ENCODE results near the gene DACH1.

The DACH1 gene

DNA sequence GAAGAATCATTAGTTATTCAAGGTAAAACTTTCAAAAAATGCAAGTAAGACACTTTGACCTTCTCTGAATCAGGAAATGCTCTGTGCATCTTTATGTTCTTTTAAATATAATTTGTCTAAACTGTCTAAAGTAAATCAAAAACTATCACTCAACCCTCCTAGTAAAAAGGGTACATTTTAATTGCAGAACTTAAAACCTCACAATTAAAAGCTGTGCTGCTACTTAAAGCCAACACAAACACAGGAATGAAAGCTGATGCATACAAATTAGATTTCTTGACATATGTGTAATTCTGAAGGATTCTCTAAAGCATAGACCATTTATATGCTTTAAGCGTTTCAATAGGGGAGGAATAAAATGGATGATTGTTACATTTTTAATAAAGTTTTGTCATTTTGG, 58.3 kb downstream of the DACH1 start:
- Histone ChIP-seq H3K4me1 (ENCODE audit: low read length) (no peaks in the 10 kb centered on the region), H3K27ac (ENCODE audit: low read length) (no peak overlapping the region), H2AFZ (ENCODE audit: low read depth, low read length) (no peak overlapping the region), H4K20me1 (ENCODE audit: insufficient read depth, low read length) (no peaks in the 10 kb centered on the region), H3K27me3 (ENCODE audit: low read depth, low read length) (no peaks in the 10 kb centered on the region), H3K36me3 (replicated peaks; ENCODE audit: low read depth, low read length) (no peaks in the 10 kb centered on the region), H3K4me2 (ENCODE audit: low read length) (no peak overlapping the region), H3K9ac (ENCODE audit: low read length) (no peak overlapping the region), H3K79me2 (ENCODE audit: low read length) (no peaks in the 10 kb centered on the region), H3K4me3 (ENCODE audit: low read length) (no peak overlapping the region), H3K9me3 (ENCODE audit: insufficient read depth, low read length) (no peaks in the 10 kb centered on the region)
- TF ChIP-seq CTCF (IDR thresholded peaks at IDR 0.05; ENCODE audit: low read depth, low read length), result no peak
- TF ChIP-seq EZH2phosphoT487 (IDR thresholded peaks at IDR 0.05; ENCODE audit: low read depth), result no peak

- TF ChIP-seq EZH2phosphoT487 (IDR thresholded peaks at IDR 0.05; ENCODE audit: low read depth) (no peak), CTCF (IDR thresholded peaks at IDR 0.05; ENCODE audit: low read depth, low read length) (no peak)
- Histone ChIP-seq H3K79me2 (ENCODE audit: low read length) (no peaks in the 10 kb centered on the region), H3K4me2 (ENCODE audit: low read length) (no peak overlapping the region), H3K36me3 (replicated peaks; ENCODE audit: low read depth, low read length) (no peaks in the 10 kb centered on the region), H3K4me1 (ENCODE audit: low read length) (no peaks in the 10 kb centered on the region), H2AFZ (ENCODE audit: low read depth, low read length) (no peak overlapping the region), H3K4me3 (ENCODE audit: low read length) (no peak overlapping the region), H3K27ac (ENCODE audit: low read length) (no peak overlapping the region), H4K20me1 (ENCODE audit: insufficient read depth, low read length) (no peaks in the 10 kb centered on the region), H3K9ac (ENCODE audit: low read length) (no peak overlapping the region), H3K9me3 (ENCODE audit: insufficient read depth, low read length) (no peaks in the 10 kb centered on the region), H3K27me3 (ENCODE audit: low read depth, low read length) (no peaks in the 10 kb centered on the region)
Observed at GRCh38 chr13:71806886-71807285, 60.1 kb downstream of the DACH1 start.

DNA sequence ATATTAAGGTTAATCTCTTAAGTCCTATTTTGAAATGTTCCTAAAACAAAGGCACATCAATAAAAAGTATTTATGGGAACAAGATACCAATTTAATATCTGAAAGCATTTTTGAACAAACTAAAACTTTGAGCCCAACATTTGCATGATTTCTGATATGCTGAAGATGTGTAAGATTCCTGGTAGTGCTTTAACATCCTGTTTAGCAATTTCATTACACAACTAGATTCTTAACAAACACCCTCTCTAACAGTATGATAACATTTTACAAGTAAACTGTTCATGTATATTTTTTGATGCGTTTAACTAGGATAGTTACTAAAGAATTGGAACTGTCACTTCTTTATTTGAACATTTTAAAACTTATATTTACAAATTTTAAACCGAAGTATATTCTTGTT, 63.9 kb downstream of the DACH1 start:
- Histone ChIP-seq H3K4me2 (ENCODE audit: low read length) (no peak overlapping the region), H3K4me1 (ENCODE audit: low read length) (no peaks in the 10 kb centered on the region), H3K27me3 (ENCODE audit: low read depth, low read length) (no peaks in the 10 kb centered on the region)

DNA sequence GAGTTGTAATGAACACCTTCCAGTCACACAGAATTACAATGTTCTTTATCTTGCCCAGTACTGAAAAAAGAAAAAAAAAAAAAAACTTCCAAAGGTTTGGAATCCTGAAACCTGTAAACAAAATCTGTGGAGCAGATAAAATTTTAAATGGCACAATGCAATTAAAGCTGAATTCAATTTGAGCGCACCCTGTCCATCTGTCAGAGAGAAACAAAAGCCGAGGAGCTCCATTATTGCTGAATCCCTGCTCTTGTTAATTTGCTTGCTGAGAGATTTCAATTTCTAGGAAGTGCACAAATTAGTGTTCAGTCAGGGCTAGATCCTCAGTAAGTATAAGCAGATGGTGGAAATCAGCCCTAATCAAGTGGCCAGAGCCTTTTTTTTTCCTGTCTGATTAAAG, 65.2 kb downstream of the DACH1 start:
- Histone ChIP-seq H3K27ac (ENCODE audit: low read length) (no peak overlapping the region), H3K79me2 (ENCODE audit: low read length) (no peaks in the 10 kb centered on the region), H3K4me2 (ENCODE audit: low read length) (no peak overlapping the region), H3K4me3 (ENCODE audit: low read length) (no peak overlapping the region), H2AFZ (ENCODE audit: low read depth, low read length) (no peak overlapping the region), H4K20me1 (ENCODE audit: insufficient read depth, low read length) (no peaks in the 10 kb centered on the region), H3K27me3 (ENCODE audit: low read depth, low read length) (no peaks in the 10 kb centered on the region), H3K9me3 (ENCODE audit: insufficient read depth, low read length) (no peaks in the 10 kb centered on the region), H3K4me1 (ENCODE audit: low read length) (no peaks in the 10 kb centered on the region), H3K36me3 (replicated peaks; ENCODE audit: low read depth, low read length) (no peaks in the 10 kb centered on the region), H3K9ac (ENCODE audit: low read length) (no peak overlapping the region)
- no peak for TF ChIP-seq CTCF (IDR thresholded peaks at IDR 0.05; ENCODE audit: low read depth, low read length)
- TF ChIP-seq EZH2phosphoT487 (IDR thresholded peaks at IDR 0.05; ENCODE audit: low read depth), result no peak

More for the DNA sequence above, 63.9 kb downstream of the DACH1 start:
- H3K9me3 ChIP-seq (ENCODE audit: insufficient read depth, low read length), result no peaks in the 10 kb centered on the region
- H3K9ac ChIP-seq (ENCODE audit: low read length), result no peak overlapping the region
- no peaks in the 10 kb centered on the region for H4K20me1 ChIP-seq (ENCODE audit: insufficient read depth, low read length)
- no peaks in the 10 kb centered on the region for H3K79me2 ChIP-seq (ENCODE audit: low read length)
- no peak overlapping the region for H3K4me3 ChIP-seq (ENCODE audit: low read length)
- no peak overlapping the region for H2AFZ ChIP-seq (ENCODE audit: low read depth, low read length)
- no peak for TF ChIP-seq EZH2phosphoT487 (IDR thresholded peaks at IDR 0.05; ENCODE audit: low read depth)
- TF ChIP-seq CTCF (IDR thresholded peaks at IDR 0.05; ENCODE audit: low read depth, low read length), result no peak
- no peak overlapping the region for H3K27ac ChIP-seq (ENCODE audit: low read length)
- no peaks in the 10 kb centered on the region for H3K36me3 ChIP-seq (replicated peaks; ENCODE audit: low read depth, low read length)
